GM12878 (cell line): ENCODE results near the gene ADGRF4. TPM values are rescaled to one million over a fixed set of nuclear protein-coding genes. Genes with fewer than 3 reads are reported as not detected.

Experiments
- ATAC-seq: fragments of 200-7000 bp; cut with Tn5 transposase; 3 replicates; pipeline ENCODE4 v1.9.1; 2020; ENCODE audit warnings: mild to moderate bottlenecking, moderate library complexity
- BruUV-seq: library from RNA; stranded (reverse); fragments of 400-500 nt; replicated peaks from 2 replicates; lab custom pipeline; 2021; lab: Mats Ljungman, UMichigan
- CTCF ChIA-PET: fragments of 300-600 bp; sonication (Branson Sonifier 250); formaldehyde crosslinking; extraction: SDS; loops from one replicate; lab custom pipeline; 2021; ENCODE audit warnings: inconsistent platforms; lab: Yijun Ruan, JAX
- POLR2A ChIA-PET: fragments of 350-600 bp; formaldehyde crosslinking; extraction: SDS; loops from one replicate; lab custom pipeline; 2021; ENCODE audit warnings: inconsistent platforms; lab: Charles Lee
- RAD21 ChIA-PET: fragments of 300-600 bp; sonication (Branson Sonifier 250); formaldehyde crosslinking; loops from one replicate; lab custom pipeline; 2023; ENCODE audit warnings: antibody characterized with exemption; ENCODE audit not compliant: unreplicated experiment; lab: Charles Lee
- SMC1A ChIA-PET: fragments of 300-600 bp; sonication (Branson Sonifier 250); formaldehyde crosslinking; loops from one replicate; lab custom pipeline; 2023; ENCODE audit not compliant: unreplicated experiment, uncharacterized antibody; lab: Charles Lee
- DNase-seq: peaks from one replicate; pipeline ENCODE4 v3.0.0-alpha.2; 2011; ENCODE audit warnings: low read depth, low spot score
- FAIRE-seq: peaks from 3 replicates; lab custom pipeline; 2011; peaks lifted over from hg19 to GRCh38; lab: Jason Lieb, UNC
- H2AFZ ChIP-seq: 2 replicates; pipeline ENCODE4 v1.6.0; 2011; ENCODE audit warnings: low read depth, low read length, control low read depth; ENCODE audit not compliant: control insufficient read depth
- H3K27ac ChIP-seq: 2 replicates; pipeline ENCODE4 v1.5.1; 2011; ENCODE audit warnings: control low read depth; ENCODE audit not compliant: control insufficient read depth, insufficient read depth
- H3K27me3 ChIP-seq, 2 experiments: replicated peaks in 1 of 2; 2 replicates each; pipeline versions ENCODE4 v1.6.0 to v1.6.1; 2011; ENCODE audit warnings: low read length in 1 of 2; ENCODE audit not compliant: control insufficient read depth in 2 of 2, insufficient read depth in 2 of 2
- H3K36me3 ChIP-seq, 2 experiments: 2 replicates each; pipeline ENCODE4 v1.5.1; 2011; ENCODE audit warnings: low read length in 1 of 2; ENCODE audit not compliant: control insufficient read depth in 2 of 2, insufficient read depth in 2 of 2
- H3K4me1 ChIP-seq: 2 replicates; pipeline ENCODE4 v1.6.1; 2011; ENCODE audit warnings: mild to moderate bottlenecking, low read length, moderate library complexity, mixed read lengths; ENCODE audit not compliant: control insufficient read depth, insufficient read depth
- H3K4me2 ChIP-seq: 2 replicates; pipeline ENCODE4 v1.6.0; 2011; ENCODE audit warnings: control low read depth; ENCODE audit not compliant: control insufficient read depth, insufficient read depth
- H3K4me3 ChIP-seq: fragments of 200-600 bp; sonication (generic); 2 replicates; pipeline ENCODE4 v1.5.1; 2016
- H3K79me2 ChIP-seq: 2 replicates; pipeline ENCODE4 v1.6.0; 2011; ENCODE audit warnings: low read length; ENCODE audit not compliant: control insufficient read depth, insufficient read depth
- H3K9ac ChIP-seq: 2 replicates; pipeline ENCODE4 v1.8.0; 2011; ENCODE audit warnings: low read length, control low read depth, mixed read lengths; ENCODE audit not compliant: control insufficient read depth, insufficient read depth
- H3K9me3 ChIP-seq: replicated peaks from 3 replicates; pipeline ENCODE4 v1.5.1; 2011; ENCODE audit warnings: mild to moderate bottlenecking, low read length; ENCODE audit not compliant: control insufficient read depth, insufficient read depth
- H4K20me1 ChIP-seq: 2 replicates; pipeline ENCODE4 v1.6.0; 2011; ENCODE audit not compliant: control insufficient read depth, insufficient read depth
- CBX5 ChIP-seq: sonication (generic); IDR thresholded peaks from 2 replicates; pipeline ENCODE4 v1.6.1; 2016; ENCODE audit warnings: low read depth, moderate library complexity, mild to moderate bottlenecking, inconsistent platforms
- CHD2 ChIP-seq: IDR thresholded peaks from 2 replicates; pipeline ENCODE4 v1.6.1; 2011; ENCODE audit warnings: low read depth, low read length, improper control_type of control experiment, borderline replicate concordance
- FOS ChIP-seq: IDR thresholded peaks from 3 replicates; pipeline ENCODE4 v1.6.1; 2011; ENCODE audit warnings: borderline replicate concordance; ENCODE audit not compliant: insufficient read length; ENCODE audit errors: extremely low read depth
- HDAC2 ChIP-seq: fragments of 200-600 bp; sonication (generic); IDR thresholded peaks from 2 replicates; pipeline ENCODE4 v1.6.1; 2017
- KAT2A ChIP-seq: conservative IDR thresholded peaks from 2 replicates; pipeline ENCODE4 v1.6.1; 2011; ENCODE audit warnings: low read depth, low read length; ENCODE audit not compliant: control insufficient read depth
- MEF2B ChIP-seq: fragments of 450-650 bp; IDR thresholded peaks from 2 replicates; pipeline ENCODE4 v1.6.1; 2018; ENCODE audit warnings: mild to moderate bottlenecking, moderate library complexity; ENCODE audit not compliant: partially characterized antibody, poor library complexity, severe bottlenecking
- NRF1 ChIP-seq: conservative IDR thresholded peaks from 2 replicates; pipeline ENCODE4 v1.6.1; 2011; ENCODE audit warnings: mild to moderate bottlenecking, low read depth, low read length, improper control_type of control experiment
- PRDM15 ChIP-seq: fragments of 450-650 bp; formaldehyde crosslinking; IDR thresholded peaks from 2 replicates; pipeline ENCODE4 v1.4.0; 2020; ENCODE audit warnings: mild to moderate bottlenecking, moderate library complexity
- ZBED1 ChIP-seq: IDR thresholded peaks from 2 replicates; pipeline ENCODE4 v1.6.1; 2016; ENCODE audit warnings: borderline replicate concordance
- WGBS: methylation state at CpG from one replicate; pipeline ENCODE4 v1.1.6; 2016; ENCODE audit warnings: low lambda C conversion rate; ENCODE audit not compliant: insufficient replicate concordance, insufficient coverage; ENCODE audit errors: missing lambda C conversion rate; 5-methylcytosine and 5-hydroxymethylcytosine counted together
- in situ Hi-C: fragments of 300-500 bp; cut with MboI; formaldehyde crosslinking; loops from 9 replicates; pipeline ENCODE4 v1.14.3; 2018; ENCODE audit warnings: mixed read lengths
- intact Hi-C: fragments of 100-400 bp; cut with micrococcal nuclease; formaldehyde crosslinking; loops from one replicate; pipeline ENCODE4 v1.14.2; 2022; ENCODE audit not compliant: unreplicated experiment
- polyA plus RNA-seq, 11 experiments: library from polyadenylated mRNA; depleted of rRNA in 4 of 11; unstranded in 6 of 11; stranded (reverse) in 5 of 11; fragments of >200 nt; fragmentation: Nextera tagmentation in 4 of 11; fragmentation: Illumina TruSeq in 1 of 11; extraction: Ambion mirVana in 4 of 11; extraction: Trizol in 1 of 11; gene quantifications; 1 replicate in 1 of 11; 2 replicates in 10 of 11; pipeline versions ENCODE4 v1.2.1 to v1.2.3, GENCODE V29; 2011 to 2016; ENCODE audit warnings: inconsistent platforms in 2 of 11, missing spikeins in 2 of 11, low read depth in 1 of 11
- total RNA-seq, 4 experiments: library from RNA; depleted of rRNA in 3 of 4; stranded (reverse); fragments of >200 nt in 3 of 4; fragmentation: Illumina TruSeq in 1 of 4; extraction: Trizol in 1 of 4; gene quantifications; 2 replicates each; pipeline versions ENCODE4 v1.2.1 to v1.2.3, GENCODE V29; 2013 to 2021

Gene ADGRF4
- total and polyA plus RNA-seq, 10 of the 15 experiments (the other 5 are each of a cell fraction or from before 2014, with no cell fraction given), result 0.04 to 0.12 (median 0.06) TPM; not detected in 5

- TF ChIP-seq HDAC2 (no peak), FOS (no peak), ZBED1 (no peak), MEF2B (no peak), CBX5 (no peak), PRDM15 (CRISPR knock-in tag) (no peak), NRF1 (no peak), CHD2 (no peak), KAT2A (no peak)
- CTCF ChIA-PET, result interaction anchor here (1.7 kb wide), 1 partner anchor 106 kb away, joined by 3 read pairs; no protein-coding TSS in a partner anchor
- 39% methylated on average over 3 of the region's 3 CpGs for WGBS
Measured at GRCh38 chr6:47674673-47675072, 23.7 kb upstream of the ADGRF4 start.

More at GRCh38 chr6:47674673-47675072, 23.7 kb upstream of the ADGRF4 start:
- ChIA-PET RAD21 (no interaction called here), SMC1A (interaction anchor here (1.5 kb wide), 1 partner anchor 21 kb away, joined by 3 read pairs; no protein-coding TSS in a partner anchor), POLR2A (no interaction called here)
- intact Hi-C loops (no loop called here), in situ Hi-C loops (no loop called here)
- H4K20me1 ChIP-seq, result no peaks in the 10 kb centered on the region
- FAIRE-seq, result no peak
- H2AFZ ChIP-seq, result no peak overlapping the region
- H3K4me3 ChIP-seq, result no peak overlapping the region
- H3K9ac ChIP-seq, result no peak overlapping the region
- no peak for DNase-seq
- ATAC-seq, result no peak
- no peaks in the 10 kb centered on the region for H3K79me2 ChIP-seq
- H3K4me1 ChIP-seq, result no peaks in the 10 kb centered on the region
- no TSS peak for BruUV-seq
- no peak overlapping the region for H3K4me2 ChIP-seq
- H3K36me3 ChIP-seq, result no peaks in the 10 kb centered on the region
- H3K27me3 ChIP-seq, result no peaks in the 10 kb centered on the region; a peak in 1 of 4 replicates
- no peak overlapping the region for H3K27ac ChIP-seq
- H3K9me3 ChIP-seq, result no peaks in the 10 kb centered on the region; the same call in 2 of the 3 replicates
